HUDEP-2 (cell line): ENCODE measurements around the gene CXCR6.
"Not testable (repeated sequence)": the region's sequence is repeated elsewhere in the genome, so short reads cannot be mapped to it uniquely, and the experiment has no call there.

ENCODE experiments used
- DNase-seq, 76 experiments: peaks; one replicate each; lab custom pipeline; 2025; ENCODE audit not compliant: unreplicated experiment in 76 of 76; lab: John Stamatoyannopoulos, UW

CXCR6 gene

GRCh38 chr3:45985532-45986302 is 42.5 kb downstream of the CXCR6 start:
- DNase-seq: no peak

- DNase-seq: no peak
Observed at GRCh38 chr3:45986303-45986982, 43.2 kb downstream of the CXCR6 start.

GRCh38 chr3:45987368-45988291 is 44.4 kb downstream of the CXCR6 start:
- DNase-seq: no peak

GRCh38 chr3:45988362-45988761 is 45.1 kb downstream of the CXCR6 start:
- DNase-seq: no peak

- no peak for DNase-seq
Observed at GRCh38 chr3:45988804-45989203, 45.5 kb downstream of the CXCR6 start.

GRCh38 chr3:45990181-45990580 is 46.9 kb downstream of the CXCR6 start:
- peak in 2 of 76 experiments; percentile 2 to 5 for DNase-seq

GRCh38 chr3:45991341-45991740 is 48.1 kb downstream of the CXCR6 start:
- no peak for DNase-seq

- DNase-seq: no peak
Observed at GRCh38 chr3:45992133-45992729, 49.0 kb downstream of the CXCR6 start.

- DNase-seq: no peak
Observed at GRCh38 chr3:45992821-45993221, 49.6 kb downstream of the CXCR6 start.

GRCh38 chr3:45993421-45994027 is 50.3 kb downstream of the CXCR6 start:
- DNase-seq: no peak

GRCh38 chr3:45994419-45995235 is 51.4 kb downstream of the CXCR6 start:
- DNase-seq: peak in 20 of 76 experiments; percentile 3 to 28 (median 18)

GRCh38 chr3:45995236-45996192 is 52.2 kb downstream of the CXCR6 start, which contains the start of gene FYCO1:
TSS of gene FYCO1 (minus strand) at chr3:45995824. CDS start at chr3:45984910, 10,914 bp downstream.
- DNase-seq: peak in 75 of 76 experiments; percentile 10 to 90 (median 77)

- not testable (repeated sequence) for DNase-seq
Observed at GRCh38 chr3:45997499-45997898, 54.2 kb downstream of the CXCR6 start.

GRCh38 chr3:45997942-45998341 is 54.7 kb downstream of the CXCR6 start:
- no peak for DNase-seq
